HEK293T (cell line): Measurements from ENCODE around the gene HARS1.
"Not testable (repeated sequence)": the region's sequence is repeated elsewhere in the genome, so short reads cannot be mapped to it uniquely, and the experiment has no call there.

Source experiments
- CTCF ChIA-PET: fragments of 350-600 bp; formaldehyde crosslinking; extraction: SDS; loops from one replicate; lab custom pipeline; 2021; ENCODE audit warnings: antibody characterized with exemption, inconsistent platforms; lab: Yijun Ruan, JAX
- POLR2A ChIA-PET: fragments of 350-600 bp; formaldehyde crosslinking; extraction: SDS; loops from one replicate; lab custom pipeline; 2020; ENCODE audit warnings: antibody characterized with exemption, inconsistent platforms; lab: Yijun Ruan, JAX
- DNase-seq: peaks from one replicate; pipeline ENCODE4 v3.0.0; 2012; ENCODE audit warnings: mixed read lengths; ENCODE audit errors: extremely low spot score
- ARNT ChIP-seq: fragments of 450-650 bp; IDR thresholded peaks from 2 replicates; pipeline ENCODE4 v1.6.1; 2017; ENCODE audit warnings: mild to moderate bottlenecking
- BHLHE40 ChIP-seq: fragments of 450-650 bp; IDR thresholded peaks from 2 replicates; pipeline ENCODE4 v1.6.1; 2016; ENCODE audit warnings: mild to moderate bottlenecking, moderate library complexity, borderline replicate concordance
- CTBP1 ChIP-seq: fragments of 450-650 bp; IDR thresholded peaks from 2 replicates; pipeline ENCODE4 v1.6.1; 2016; ENCODE audit warnings: borderline replicate concordance
- ELF4 ChIP-seq: fragments of 450-650 bp; IDR thresholded peaks from 2 replicates; pipeline ENCODE4 v1.6.1; 2017; ENCODE audit warnings: antibody characterized with exemption
- FOXA1 ChIP-seq: fragments of 450-650 bp; IDR thresholded peaks from 2 replicates; pipeline ENCODE4 v1.6.1; 2016; ENCODE audit warnings: mild to moderate bottlenecking
- FOXK2 ChIP-seq: fragments of 450-650 bp; IDR thresholded peaks from 2 replicates; pipeline ENCODE4 v1.6.1; 2016; ENCODE audit warnings: mild to moderate bottlenecking
- FOXM1 ChIP-seq: fragments of 450-650 bp; IDR thresholded peaks from 2 replicates; pipeline ENCODE4 v1.6.1; 2017; ENCODE audit warnings: mild to moderate bottlenecking, borderline replicate concordance
- L3MBTL2 ChIP-seq: fragments of 450-650 bp; conservative IDR thresholded peaks from 2 replicates; pipeline ENCODE4 v1.6.1; 2016; ENCODE audit warnings: mild to moderate bottlenecking
- NFRKB ChIP-seq: fragments of 450-650 bp; IDR thresholded peaks from 2 replicates; pipeline ENCODE4 v1.6.1; 2016; ENCODE audit warnings: mild to moderate bottlenecking, moderate library complexity
- PKNOX1 ChIP-seq: fragments of 450-650 bp; IDR thresholded peaks from 2 replicates; pipeline ENCODE4 v1.6.1; 2016
- SP1 ChIP-seq: fragments of 450-650 bp; IDR thresholded peaks from 2 replicates; pipeline ENCODE4 v1.6.1; 2017
- SUZ12 ChIP-seq: fragments of 450-650 bp; IDR thresholded peaks from 2 replicates; pipeline ENCODE4 v1.6.1; 2016; ENCODE audit warnings: mild to moderate bottlenecking
- TARDBP ChIP-seq: fragments of 450-650 bp; IDR thresholded peaks from 2 replicates; pipeline ENCODE4 v1.6.1; 2016
- ZNF384 ChIP-seq: fragments of 450-650 bp; IDR thresholded peaks from 2 replicates; pipeline ENCODE4 v1.6.1; 2016

The HARS1 gene

GRCh38 chr5:140628711-140629110, 62.5 kb downstream of the HARS1 start:
- no peak for DNase-seq
- TF ChIP-seq PKNOX1 (no peak), FOXM1 (no peak), ELF4 (no peak), CTBP1 (no peak), ZNF384 (no peak), BHLHE40 (no peak), SUZ12 (no peak), SP1 (no peak), FOXK2 (no peak), NFRKB (no peak), L3MBTL2 (no peak), TARDBP (no peak), ARNT (no peak), FOXA1 (no peak)
- ChIA-PET POLR2A (no interaction called here), CTCF (no interaction called here)

GRCh38 chr5:140627972-140628371, 63.2 kb downstream of the HARS1 start:
- no peak for DNase-seq
- POLR2A ChIA-PET, result no interaction called here
- TF ChIP-seq FOXM1, result no peak
- no peak for TF ChIP-seq BHLHE40
- no peak for TF ChIP-seq FOXA1
- no peak for TF ChIP-seq ZNF384
- no peak for TF ChIP-seq FOXK2
- no peak for TF ChIP-seq PKNOX1
- CTCF ChIA-PET, result no interaction called here

GRCh38 chr5:140624886-140625285, 66.3 kb downstream of the HARS1 start:
- POLR2A ChIA-PET, result interaction anchor here (0.7 to 1.7 kb wide), 2 partner anchors 17 to 23 kb away, joined by 3 to 4 read pairs; partner anchors contain the start of genes IK and NDUFA2
- DNase-seq, CTCF ChIA-PET: not testable (repeated sequence)
